ENCODE results near the gene KCTD19.
A peak's percentile ranks its signal among the peaks of the same experiment; 100 is the strongest.

KCTD19 gene

DNA sequence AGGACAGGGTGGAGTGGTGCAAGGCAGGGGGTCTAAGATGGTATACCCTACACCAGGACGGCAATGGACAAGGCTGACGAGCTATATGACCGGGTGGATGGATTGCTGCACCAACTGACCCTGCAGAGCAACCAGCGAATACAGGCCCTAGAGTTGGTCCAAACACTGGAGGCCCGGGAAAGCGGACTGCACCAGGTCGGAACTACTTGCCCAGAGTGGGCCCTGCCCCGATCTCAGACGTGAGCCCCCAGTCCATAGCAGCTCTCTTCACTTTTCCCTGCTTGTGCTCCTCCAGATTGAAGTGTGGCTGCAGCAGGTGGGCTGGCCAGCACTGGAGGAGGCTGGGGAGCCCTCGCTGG, 44.1 kb downstream of the KCTD19 start:
- no peak for DNase-seq

DNA sequence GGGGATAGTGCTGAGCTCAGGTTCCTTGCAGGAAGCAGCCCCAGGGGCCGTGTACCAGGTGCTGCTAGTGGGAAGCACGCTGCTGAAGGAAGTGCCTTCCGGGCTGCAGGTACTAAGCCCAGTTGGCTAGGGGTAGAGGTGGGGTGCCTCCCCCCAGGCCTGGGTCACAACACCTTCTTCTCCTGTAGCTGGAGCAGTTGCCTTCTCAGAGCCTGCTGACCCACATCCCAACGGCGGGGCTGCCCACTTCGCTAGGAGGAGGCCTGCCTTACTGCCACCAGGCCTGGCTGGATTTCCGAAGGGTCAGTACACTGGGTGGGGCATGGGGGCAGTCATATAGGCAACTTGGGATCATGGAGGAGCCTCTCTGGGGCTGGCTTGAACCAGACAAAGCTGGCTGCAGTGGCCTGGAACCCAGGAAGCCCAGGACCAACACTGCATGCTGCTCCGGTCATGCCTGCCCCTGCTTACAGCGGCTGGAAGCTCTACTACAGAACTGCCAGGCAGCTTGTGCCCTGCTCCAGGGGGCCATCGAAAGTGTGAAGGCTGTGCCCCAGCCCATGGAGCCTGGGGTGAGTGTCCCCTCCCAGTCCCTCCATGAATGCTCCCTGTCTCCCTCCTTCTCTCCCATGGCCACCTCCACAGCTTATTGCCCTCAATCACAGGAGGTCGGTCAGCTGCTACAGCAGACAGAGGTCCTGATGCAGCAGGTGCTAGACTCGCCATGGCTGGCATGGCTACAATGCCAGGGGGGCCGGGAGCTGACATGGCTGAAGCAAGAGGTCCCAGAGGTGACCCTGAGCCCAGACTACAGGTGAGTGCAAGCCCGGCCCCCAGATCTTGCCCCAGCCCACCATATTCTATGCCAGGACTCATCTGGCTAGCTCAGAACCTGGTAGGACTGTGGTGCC, 44.8 kb downstream of the KCTD19 start:
- no peak for DNase-seq

DNA sequence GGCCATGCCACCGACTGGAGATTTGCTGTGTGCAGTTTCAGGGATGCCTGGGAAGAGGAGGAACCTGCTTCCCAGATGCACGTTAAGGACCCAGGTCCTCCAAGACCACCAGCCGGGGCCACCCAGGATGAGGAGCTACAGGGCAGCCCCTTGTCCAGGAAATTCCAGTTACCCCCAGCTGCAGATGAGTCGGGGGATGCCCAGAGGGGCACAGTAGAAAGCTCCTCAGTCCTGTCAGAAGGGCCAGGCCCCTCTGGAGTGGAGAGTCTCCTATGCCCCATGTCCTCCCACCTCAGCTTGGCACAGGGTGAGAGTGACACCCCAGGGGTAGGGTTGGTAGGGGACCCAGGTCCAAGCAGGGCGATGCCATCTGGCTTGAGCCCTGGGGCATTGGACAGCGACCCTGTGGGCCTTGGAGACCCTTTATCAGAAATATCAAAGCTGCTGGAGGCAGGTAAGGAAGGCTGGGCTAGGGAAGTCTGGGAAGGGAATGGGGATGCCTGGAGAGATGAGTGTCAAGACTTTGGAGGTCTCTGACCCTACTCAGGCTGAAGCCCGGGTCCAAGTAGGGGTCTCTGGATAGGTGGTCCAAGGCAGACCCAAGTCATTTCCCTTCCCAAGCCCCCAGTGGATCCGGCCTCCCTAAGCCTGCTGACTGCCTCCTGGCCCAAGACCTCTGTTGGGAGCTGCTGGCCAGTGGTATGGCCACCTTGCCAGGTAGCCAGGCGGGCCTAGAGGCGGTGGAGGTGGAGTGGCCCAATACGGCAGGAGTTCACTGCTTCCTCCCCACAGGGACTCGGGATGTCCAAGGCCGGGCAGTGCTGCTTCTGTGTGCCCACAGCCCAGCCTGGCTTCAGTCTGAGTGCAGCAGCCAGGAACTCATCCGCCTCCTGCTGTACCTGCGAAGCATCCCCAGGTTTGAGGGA, 46.2 kb downstream of the KCTD19 start:
- no peak for DNase-seq

DNA sequence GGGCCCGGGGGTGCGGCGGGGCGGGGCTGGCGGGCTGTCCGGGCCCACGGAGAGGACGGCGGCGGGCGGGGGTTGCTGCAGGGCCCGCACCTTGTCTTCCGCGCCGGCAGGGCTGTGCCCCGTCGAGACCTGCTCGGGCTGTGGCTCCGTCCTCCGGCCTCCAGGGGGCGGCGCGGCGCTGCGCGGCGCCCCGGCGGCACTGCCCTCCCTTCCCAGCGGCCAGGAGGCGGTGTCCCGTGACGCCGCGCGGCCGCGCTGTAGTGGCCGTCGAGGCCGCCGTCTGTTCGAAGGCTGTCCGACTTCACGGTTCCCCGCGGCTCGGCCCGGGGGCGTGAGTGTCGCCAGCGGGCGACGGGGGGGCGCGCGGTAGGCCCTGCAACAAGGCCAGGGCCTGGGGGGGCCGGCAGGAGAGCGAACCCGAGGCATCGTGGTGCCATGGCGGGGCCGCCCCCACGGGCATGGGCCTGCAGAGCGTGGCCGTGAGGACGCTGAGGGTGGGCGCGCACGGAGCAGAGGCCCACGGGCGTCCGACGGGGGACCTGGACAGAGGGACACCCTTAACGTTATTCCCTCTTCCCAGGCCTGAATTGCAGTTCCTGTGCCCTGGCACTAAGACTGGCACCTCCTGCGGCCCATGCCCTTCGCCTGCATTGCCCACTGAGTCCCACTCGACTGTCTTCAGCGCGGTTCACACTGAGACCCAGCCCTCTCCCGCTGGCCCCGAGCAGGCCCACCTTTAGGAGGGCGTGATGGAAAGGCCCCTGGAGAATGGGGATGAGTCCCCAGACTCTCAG, 47.0 kb downstream of the KCTD19 start, which contains the start of gene PLEKHG4:
Gene PLEKHG4, plus strand, starts transcription at position 237 of the 794 bp plus-strand sequence. Its CDS starts 513 bp downstream, at position 750.
- DNase-seq = peak; percentile 79

DNA sequence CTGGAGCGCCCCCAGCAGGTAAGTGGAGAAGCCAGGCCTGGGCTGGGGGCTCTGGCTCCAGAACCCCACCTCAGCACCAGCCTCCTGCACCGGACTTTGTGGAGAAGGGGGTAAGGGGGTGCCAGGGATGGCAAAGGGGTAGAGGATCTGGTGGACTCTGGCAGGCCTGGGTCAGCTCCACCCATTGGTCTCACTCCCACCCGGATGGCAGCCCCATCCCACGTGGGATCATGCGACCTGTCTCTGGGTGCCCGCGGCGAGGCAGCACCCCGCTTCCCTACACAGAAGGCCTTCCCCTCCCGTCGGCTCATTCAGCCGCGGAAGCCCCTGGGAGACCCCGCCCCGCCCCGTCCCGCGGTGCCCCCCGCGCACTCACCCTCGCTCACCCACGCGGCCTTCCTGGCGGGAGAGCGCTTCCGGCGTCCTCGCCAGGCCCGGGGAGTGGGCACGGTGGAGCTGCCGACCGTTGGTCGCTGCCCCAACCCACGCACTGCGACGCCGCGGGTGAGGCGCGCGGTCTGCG, 47.7 kb downstream of the KCTD19 start:
- peak; percentile 59 for DNase-seq

DNA sequence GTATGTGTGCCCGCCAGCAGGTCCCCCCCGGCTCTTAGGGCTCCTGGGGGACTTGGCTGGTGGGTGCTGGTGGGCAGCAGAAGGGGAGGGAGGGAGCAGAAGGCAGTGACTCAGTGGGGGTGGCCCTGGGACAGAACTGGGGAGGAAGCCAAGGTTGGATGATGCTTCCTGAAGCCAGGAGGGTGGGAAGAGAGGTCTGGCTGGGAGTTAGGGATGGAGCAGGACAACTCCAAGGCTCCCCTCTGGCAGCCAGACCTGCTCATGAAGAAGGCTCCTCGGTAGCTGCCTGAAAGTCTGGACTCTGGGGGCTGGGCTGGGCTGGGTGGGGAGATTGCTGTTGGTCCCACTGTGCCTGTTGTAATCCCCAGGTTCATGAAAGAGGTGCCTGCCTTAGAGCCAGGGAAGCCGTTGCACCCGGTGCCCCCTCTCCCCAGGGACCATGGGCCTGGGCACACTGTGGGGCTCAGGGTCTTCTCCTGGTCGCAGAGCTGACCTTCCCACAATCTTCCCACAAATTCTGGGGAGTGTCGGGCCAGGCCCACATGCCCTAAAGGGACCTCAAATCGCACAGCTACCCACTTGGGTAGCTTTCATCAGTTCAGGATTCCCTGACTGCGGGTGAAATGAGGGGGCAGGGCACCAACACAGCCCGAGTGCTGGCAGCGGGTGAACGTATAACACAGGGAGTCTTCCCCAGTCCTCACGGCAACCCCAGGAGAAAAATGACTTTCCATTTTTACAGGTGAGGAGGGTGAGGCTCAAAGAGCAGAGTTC, 48.4 kb downstream of the KCTD19 start:
- peak; percentile 33 for DNase-seq

DNA sequence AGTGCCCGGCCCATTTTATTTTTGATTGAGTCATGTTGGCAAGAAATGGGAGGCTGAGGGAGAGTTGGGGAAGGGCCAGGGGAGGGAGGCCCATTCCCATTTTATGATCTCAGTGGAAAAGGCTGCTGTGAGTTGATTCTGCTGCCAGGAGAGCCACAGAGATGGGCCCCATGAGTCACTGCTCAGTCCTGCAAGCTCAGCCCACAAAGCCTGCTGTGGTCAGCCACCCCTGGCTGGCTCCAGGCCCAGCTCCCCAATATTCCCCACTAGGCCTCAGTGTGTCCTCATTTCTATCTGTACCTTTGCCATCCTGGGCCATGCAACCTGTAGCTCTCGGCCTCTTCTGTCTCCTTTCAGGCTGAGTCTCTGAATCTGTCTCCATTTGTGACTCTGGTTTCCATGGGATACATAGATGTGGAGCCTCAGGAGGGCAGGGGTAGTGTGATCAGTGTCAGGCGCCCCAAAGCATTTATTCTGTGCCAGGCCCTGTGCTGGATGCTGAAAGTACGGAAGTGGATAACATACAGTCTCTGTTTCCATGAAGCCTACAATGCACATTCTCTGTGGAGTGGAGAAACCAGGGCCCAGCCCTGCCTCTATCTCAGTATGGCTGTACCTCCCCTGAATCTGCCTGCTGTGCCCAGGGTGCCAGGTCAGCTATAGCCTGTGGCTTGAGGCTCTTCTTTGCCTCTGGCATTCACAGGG, 49.1 kb downstream of the KCTD19 start:
- DNase-seq = no peak

DNA sequence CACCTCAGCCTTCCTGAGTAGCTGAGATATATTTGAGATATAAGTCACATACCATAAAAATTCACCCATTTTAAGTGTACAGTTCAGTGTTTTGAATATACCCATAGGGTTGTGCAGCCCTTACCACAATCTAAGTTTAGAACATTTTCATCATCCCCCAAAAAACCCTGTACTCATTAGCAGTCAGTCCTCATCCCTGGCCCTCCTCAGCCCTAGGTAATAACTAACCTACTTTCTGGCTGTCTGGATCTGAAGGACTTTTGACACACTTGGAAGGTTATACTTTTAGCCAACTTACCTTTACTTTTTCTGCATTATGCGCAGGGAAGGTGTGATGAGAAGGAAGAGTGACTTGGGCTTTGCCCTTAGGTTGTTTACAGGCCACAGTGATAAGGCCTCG, 51.2 kb downstream of the KCTD19 start:
- no peak for DNase-seq

DNA sequence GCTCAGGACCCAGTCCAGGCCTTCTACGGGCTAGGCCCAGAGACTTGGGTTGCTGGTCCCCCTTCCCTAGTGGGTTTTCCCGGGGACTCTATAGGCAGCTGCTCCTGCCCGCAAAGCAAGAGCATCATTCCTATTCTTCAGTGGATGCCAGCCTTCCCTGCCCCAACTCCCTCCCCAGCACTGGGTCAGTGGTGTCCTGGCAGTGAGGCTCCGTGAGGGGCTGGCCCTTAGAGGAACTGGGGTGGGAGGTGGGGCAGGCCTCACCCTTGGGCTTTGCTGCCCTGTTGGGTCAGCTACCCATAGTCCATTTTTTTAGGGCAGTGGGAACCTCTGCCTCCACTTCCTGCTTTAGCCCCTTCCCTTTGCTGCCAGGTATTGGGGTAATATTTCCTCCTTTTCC, 55.1 kb downstream of the KCTD19 start:
- no peak for DNase-seq

DNA sequence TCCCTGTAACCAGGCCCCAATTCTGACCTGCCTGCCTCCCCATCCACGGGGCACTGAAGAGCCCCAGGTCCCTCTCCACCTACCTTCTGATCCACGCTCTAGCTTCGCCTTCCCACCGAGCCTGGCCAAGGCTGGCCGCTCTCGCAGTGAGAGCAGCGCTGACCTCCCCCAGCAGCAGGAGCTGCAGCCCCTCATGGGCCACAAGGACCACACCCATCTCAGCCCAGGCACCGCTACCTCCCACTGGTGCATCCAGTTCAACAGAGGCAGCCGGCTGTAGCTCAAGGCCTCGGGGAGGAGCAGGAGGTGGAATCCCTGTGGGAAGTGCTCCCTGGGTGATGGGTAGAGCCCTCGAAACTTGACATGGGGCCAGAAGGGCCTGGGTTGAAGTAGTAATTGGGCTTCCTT, 55.6 kb downstream of the KCTD19 start:
- no peak for DNase-seq

DNA sequence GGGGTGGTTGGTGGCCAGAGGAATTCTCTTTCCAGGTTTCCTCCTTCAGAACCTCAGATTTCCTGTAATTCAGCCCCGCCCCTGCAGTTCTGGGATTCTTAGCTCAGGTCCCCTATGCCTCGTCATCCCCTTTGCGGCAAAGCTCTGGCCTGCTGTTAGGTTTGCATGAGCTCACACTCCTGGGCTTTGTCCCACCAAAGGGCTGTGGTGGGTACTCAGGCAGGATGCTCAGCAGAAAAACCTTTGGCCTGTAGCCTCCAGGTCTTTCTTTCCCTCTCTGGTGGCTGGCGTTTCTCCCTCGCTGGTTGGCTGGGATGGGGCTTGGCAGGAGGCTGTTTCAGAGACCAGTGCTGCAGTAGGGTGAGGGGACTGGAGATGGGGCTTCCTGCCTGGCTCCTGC, 56.8 kb downstream of the KCTD19 start:
- DNase-seq = no peak

DNA sequence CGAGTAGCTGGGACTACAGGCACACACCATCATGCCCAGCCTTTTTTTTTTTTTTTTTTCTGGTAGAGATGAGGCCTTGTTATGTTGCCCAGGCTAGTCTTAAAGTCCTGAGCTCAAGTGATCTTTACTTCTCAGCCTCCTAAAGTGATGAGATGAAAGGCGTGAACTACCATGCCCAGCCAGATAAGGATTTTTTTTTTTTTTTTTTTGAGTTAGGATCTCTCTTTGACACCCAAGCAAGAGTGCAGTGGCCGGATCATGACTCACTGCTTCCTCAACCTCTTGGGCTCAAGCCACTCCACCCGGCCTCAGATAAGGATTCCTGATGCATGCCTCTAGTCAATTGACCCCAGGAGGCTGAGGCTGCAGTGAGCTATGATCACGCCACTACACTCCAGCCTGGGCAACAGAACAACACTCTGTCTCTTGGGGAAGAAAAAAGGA, 58.4 kb downstream of the KCTD19 start:
- DNase-seq = no peak

DNA sequence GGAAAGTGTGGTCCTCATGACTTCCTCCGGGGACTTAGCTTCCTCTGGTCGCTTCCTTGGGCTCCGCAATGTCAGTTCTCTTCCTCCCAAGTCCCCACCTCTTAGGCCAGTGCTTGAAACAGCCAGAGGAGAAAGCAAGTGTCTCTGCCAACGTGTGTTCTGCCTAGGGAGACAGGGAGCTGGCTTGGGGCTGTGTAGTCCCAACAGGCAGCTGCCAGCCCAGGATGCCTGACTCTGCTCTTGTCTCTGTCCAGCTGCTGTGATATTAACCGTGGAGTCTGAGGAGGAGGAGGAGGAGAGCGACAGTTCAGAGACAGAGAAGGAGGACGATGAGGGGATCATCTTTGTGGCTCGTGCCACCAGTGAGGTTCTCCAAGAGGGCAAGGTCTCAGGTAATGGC, 60.7 kb downstream of the KCTD19 start:
- no peak for DNase-seq

DNA sequence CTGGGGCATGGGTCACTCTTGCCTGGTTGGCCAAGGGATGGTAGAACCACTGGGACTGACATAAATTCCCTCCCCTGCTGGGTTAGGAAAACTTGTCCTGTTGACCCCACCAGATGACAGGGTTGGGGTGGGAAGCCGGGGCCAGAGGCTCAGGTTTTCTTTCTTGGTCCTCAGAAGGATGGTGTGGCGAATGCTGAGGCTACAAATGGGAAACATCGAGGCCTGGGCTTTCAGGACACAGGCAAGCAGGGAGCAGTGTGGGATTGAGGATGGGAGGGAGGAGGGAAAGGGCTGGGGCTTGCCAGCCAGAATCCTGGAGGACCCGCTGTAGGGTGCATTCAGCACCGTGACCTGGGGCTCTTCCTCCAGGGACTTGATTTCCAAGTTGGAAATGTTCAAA, 61.7 kb downstream of the KCTD19 start:
- no peak for DNase-seq

DNA sequence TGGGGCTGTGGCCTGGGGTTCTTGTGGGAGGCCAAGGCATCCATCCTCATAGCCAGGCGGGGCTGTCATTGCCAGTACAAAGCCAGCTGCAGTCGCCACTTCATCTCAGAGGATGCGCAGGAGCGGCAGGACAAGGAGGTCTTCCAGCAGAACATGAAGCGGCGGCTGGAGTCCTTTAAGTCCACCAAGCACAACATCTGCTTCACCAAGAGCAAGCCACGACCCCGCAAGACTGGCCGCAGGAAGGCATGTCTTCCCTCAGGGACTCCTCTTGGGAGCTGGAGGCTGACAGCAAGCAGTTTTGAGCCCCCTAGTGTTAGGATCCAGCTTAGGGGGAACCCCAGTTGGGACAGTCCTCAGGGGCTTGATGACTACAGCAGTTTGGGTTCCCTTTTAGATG, 62.3 kb downstream of the KCTD19 start:
- no peak for DNase-seq

DNA sequence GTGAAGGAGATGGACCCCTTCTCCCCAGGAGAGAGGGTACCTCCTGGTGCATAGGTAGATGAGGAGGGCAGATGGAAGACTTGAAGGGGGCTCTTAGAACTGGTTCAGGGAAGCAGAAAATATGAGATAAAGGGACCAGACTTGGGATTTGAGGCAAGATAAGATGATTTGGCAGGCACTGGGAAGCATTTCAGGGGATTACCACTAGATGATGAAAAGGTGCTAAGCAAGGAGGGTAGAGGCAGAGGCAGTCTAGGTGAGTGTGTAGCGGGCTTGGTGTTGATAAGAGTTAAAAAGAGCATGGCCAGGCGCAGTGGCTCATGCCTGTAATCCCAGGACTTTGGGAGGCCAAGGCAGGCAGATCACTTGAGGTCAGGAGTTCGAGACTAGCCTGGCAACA, 63.3 kb downstream of the KCTD19 start:
- no peak for DNase-seq

DNA sequence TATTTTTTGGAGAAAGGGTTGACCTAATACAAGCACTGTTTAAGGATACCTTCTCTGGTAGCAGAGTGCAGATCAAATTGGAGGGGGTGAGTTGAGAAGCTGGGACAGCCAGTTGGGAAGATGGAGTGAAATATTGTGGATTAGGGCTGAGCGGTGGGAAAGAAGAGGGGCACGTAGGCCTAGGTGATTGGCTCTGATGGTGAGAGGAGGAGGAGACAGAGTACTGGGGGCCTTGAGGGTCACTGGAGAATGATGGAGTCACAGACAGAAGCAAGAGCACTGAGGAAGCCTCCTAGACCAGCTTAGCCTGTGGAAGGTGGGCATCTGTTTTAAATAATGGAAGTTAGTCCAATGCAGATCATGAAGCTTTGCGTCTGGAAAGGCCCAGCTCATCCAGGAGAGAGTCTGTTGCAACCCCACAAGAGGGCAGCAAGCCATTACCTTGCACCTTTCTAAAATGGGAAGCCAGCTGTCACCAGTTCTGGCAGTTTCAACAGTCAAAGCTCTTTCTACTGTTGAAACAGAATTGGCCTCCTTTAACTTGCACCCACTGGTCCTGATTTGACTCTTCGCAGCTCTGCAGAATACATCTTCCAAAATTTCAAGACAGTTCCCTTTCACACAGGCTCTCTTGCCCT, 66.0 kb downstream of the KCTD19 start:
- peak; percentile 8 for DNase-seq

DNA sequence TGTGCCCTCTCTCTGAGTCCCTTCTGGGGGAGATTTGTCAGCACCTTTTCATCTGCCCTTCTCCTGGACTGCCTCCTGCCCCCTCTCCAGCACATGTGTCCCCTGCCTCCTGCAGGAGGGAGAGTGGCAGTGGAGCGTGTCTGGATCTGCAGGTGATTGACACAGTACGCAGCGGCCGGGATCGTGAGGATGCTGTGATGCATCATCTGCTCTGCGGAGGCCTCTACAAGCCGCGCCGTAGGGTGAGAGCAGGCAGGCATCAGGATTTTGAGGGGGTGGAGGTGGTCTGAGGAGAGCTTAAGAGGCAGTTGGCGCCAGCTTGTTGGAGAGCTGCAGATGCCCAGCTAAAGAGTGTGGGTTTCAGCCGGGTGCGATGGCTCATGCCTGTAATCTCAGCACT, 66.8 kb downstream of the KCTD19 start:
- DNase-seq = no peak

DNA sequence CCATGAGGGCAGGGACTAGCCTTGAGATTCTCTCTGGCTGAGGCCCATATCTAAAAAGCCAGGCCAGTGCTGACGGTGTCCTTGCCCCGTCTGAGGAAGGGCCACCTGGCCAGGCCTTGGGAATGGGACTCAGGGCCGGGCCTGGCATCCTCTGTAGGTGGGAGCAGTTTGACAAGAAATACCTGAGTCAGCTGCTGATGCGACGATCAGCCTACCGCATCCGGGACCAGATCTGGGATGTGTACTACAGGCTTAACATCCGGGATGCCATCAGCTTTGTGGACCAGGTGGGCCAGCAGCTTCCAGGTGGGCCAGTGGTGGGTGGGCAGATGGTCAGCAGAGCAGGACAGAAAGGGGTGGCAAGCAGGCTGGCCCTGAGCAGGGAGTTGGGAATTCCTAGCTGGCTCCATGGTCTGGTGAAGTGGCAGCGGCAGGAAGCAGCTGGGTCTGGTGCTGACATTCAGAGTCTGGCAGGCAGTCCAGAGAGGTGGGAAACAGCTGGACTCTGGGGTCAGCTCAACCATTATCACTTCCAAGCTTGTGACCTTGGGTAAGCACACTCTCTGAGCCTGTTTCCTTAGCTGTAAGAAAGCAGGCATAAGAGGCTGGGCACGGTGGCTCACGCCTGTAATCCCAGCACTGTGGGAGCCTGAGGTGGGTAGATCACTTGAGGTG, 68.2 kb downstream of the KCTD19 start:
- no peak for DNase-seq

All from stimulated activated naive CD4-positive, alpha-beta T cell treated with Interleukin-2 at 50 U/mL for 16 hours (primary cell).